Ovary (tissue), 3 donors: ENCODE data around the gene RAB40B.

Experiments used
- CTCF ChIP-seq, 3 donors: fragments of 450-650 bp in 2 of 3; fragments of 200-600 bp in 1 of 3; IDR thresholded peaks; one replicate each; pipeline versions ENCODE4 v1.5.1 to v1.8.0; 2016 to 2022; ENCODE audit warnings: antibody characterized with exemption in 3 of 3, mild to moderate bottlenecking in 1 of 3
- POLR2A ChIP-seq: fragments of 450-650 bp; IDR thresholded peaks from one replicate; pipeline ENCODE4 v1.6.1; 2017; ENCODE audit warnings: antibody characterized with exemption, mild to moderate bottlenecking, moderate library complexity
- donor health status: DM: no; HTN: no; CAD: no.

- TF ChIP-seq POLR2A (no peak), CTCF (IDR thresholded peaks at IDR 0.05) (no peak)
These were observed 29.8 kb downstream of the RAB40B start for GRCh38 chr17:82668631-82669099.
